CD4-positive, alpha-beta memory T cell (primary cell): ENCODE data around the gene GNG7. TPM values are rescaled to one million over a fixed set of nuclear protein-coding genes. Genes with fewer than 3 reads are reported as not detected.
"Not testable (repeated sequence)": the region's sequence is repeated elsewhere in the genome, so short reads cannot be mapped to it uniquely, and the experiment has no call there.

Source experiments
- CTCF ChIA-PET: fragments of 350-600 bp; sonication (Branson Sonifier 250); formaldehyde crosslinking; loops from one replicate; lab custom pipeline; 2021; ENCODE audit warnings: inconsistent platforms; ENCODE audit not compliant: partially characterized antibody; lab: Charles Lee
- POLR2A ChIA-PET: fragments of 350-600 bp; sonication (Branson Sonifier 250); formaldehyde crosslinking; loops from one replicate; lab custom pipeline; 2021; ENCODE audit not compliant: partially characterized antibody; lab: Charles Lee
- DNase-seq, 5 donors: peaks; one replicate each; pipeline versions ENCODE4 v3.0.0 to v3.0.0-alpha.2; 2020 to 2022; ENCODE audit warnings: mixed read lengths in 1 of 5
- H3K27ac ChIP-seq: one replicate; pipeline ENCODE4 v1.7.0; 2013; ENCODE audit warnings: low read depth, low read length
- H3K27me3 ChIP-seq: 2 replicates; pipeline ENCODE4 v1.7.0; 2013; ENCODE audit warnings: mild to moderate bottlenecking, low read length, moderate library complexity; ENCODE audit not compliant: insufficient read depth
- H3K36me3 ChIP-seq: 2 replicates; pipeline ENCODE4 v1.7.0; 2013; ENCODE audit warnings: mild to moderate bottlenecking, low read length, moderate library complexity; ENCODE audit not compliant: insufficient read depth
- H3K4me1 ChIP-seq: 2 replicates; pipeline ENCODE4 v1.7.0; 2013; ENCODE audit warnings: mild to moderate bottlenecking, low read length, moderate library complexity; ENCODE audit not compliant: insufficient read depth
- H3K4me3 ChIP-seq, 2 donors: one replicate each; pipeline ENCODE4 v1.7.0; 2013; ENCODE audit warnings: low read length in 2 of 2, mild to moderate bottlenecking in 1 of 2
- H3K9me3 ChIP-seq, 2 donors: one replicate each; pipeline ENCODE4 v1.7.0; 2013; ENCODE audit warnings: low read length in 2 of 2, control low read depth in 1 of 2; ENCODE audit not compliant: control insufficient read depth in 1 of 2
- H3K27ac Mint-ChIP-seq, 7 donors: one replicate each; pipeline ENCODE4 v1.8.0; 2020 to 2021; ENCODE audit warnings: mixed read lengths in 7 of 7, mild to moderate bottlenecking in 6 of 7, inconsistent platforms in 3 of 7, moderate library complexity in 3 of 7
- H3K27me3 Mint-ChIP-seq, 2 donors: one replicate each; pipeline ENCODE4 v1.8.0; 2020 to 2021; ENCODE audit warnings: mixed read lengths in 2 of 2
- H3K36me3 Mint-ChIP-seq, 2 donors: one replicate each; pipeline ENCODE4 v1.8.0; 2020 to 2021; ENCODE audit warnings: mixed read lengths in 2 of 2, inconsistent platforms in 1 of 2, mild to moderate bottlenecking in 1 of 2
- H3K4me1 Mint-ChIP-seq, 4 donors: one replicate each; pipeline ENCODE4 v1.8.0; 2020 to 2021; ENCODE audit warnings: mixed read lengths in 4 of 4, mild to moderate bottlenecking in 1 of 4
- H3K4me3 Mint-ChIP-seq, 8 donors: one replicate each; pipeline ENCODE4 v1.8.0; 2020 to 2021; ENCODE audit warnings: mixed read lengths in 8 of 8, mild to moderate bottlenecking in 7 of 8, moderate library complexity in 6 of 8, inconsistent platforms in 3 of 8
- H3K9me3 Mint-ChIP-seq, 8 donors: one replicate each; pipeline ENCODE4 v1.8.0; 2020 to 2021; ENCODE audit warnings: mixed read lengths in 8 of 8, mild to moderate bottlenecking in 5 of 8, inconsistent platforms in 3 of 8, moderate library complexity in 1 of 8
- intact Hi-C: fragments of 100-400 bp; cut with micrococcal nuclease; formaldehyde crosslinking; loops from one replicate; pipeline ENCODE4 v1.15.1; 2023
- polyA plus RNA-seq, 2 donors: library from polyadenylated mRNA; unstranded; fragments of 300-500 nt; fragmentation: Illumina TruSeq; gene quantifications; one replicate each; pipeline ENCODE4 v1.2.3, GENCODE V29; 2021
- total RNA-seq, 2 experiments: library from RNA; stranded (reverse); gene quantifications; one replicate each; pipeline ENCODE4 v1.2.3, GENCODE V29; 2021

The GNG7 gene
- total and polyA plus RNA-seq, 4 experiments from 2014 or later = 1.9 to 4.2 (median 3.2) TPM

GRCh38 chr19:2524840-2525723 lies 177.4 kb downstream of the GNG7 start:
- no peak for DNase-seq
- intact Hi-C loops = no loop called here
- CTCF ChIA-PET = no interaction called here
- H3K27ac Mint-ChIP-seq = no peak overlapping the region
- no peak overlapping the region for H3K4me3 Mint-ChIP-seq
- H3K36me3 Mint-ChIP-seq = no peaks in the 10 kb centered on the region
- no peaks in the 10 kb centered on the region for H3K27me3 Mint-ChIP-seq
- peaks cover 0 to 1% (median 0%) of the 10 kb centered on the region in 8 donors for H3K9me3 Mint-ChIP-seq
- Histone ChIP-seq H3K36me3 (no peaks in the 10 kb centered on the region), H3K27me3 (no peaks in the 10 kb centered on the region), H3K27ac (no peak overlapping the region), H3K4me3 (no peak overlapping the region), H3K9me3 (no peaks in the 10 kb centered on the region), H3K4me1 (no peaks in the 10 kb centered on the region)
- H3K4me1 Mint-ChIP-seq = no peaks in the 10 kb centered on the region
- POLR2A ChIA-PET = no interaction called here

GRCh38 chr19:2524361-2524839 lies 178.1 kb downstream of the GNG7 start:
- Histone ChIP-seq H3K4me3 (no peak overlapping the region), H3K27me3 (no peaks in the 10 kb centered on the region), H3K9me3 (no peaks in the 10 kb centered on the region), H3K36me3 (no peaks in the 10 kb centered on the region), H3K4me1 (no peaks in the 10 kb centered on the region), H3K27ac (no peak overlapping the region)
- CTCF ChIA-PET = no interaction called here
- H3K27me3 Mint-ChIP-seq = no peaks in the 10 kb centered on the region
- intact Hi-C loops = no loop called here
- DNase-seq = no peak
- peak overlapping the region in 1 of 7 donors; percentile 64 for H3K27ac Mint-ChIP-seq
- H3K4me3 Mint-ChIP-seq = no peak overlapping the region
- H3K36me3 Mint-ChIP-seq = no peaks in the 10 kb centered on the region
- H3K9me3 Mint-ChIP-seq = peaks cover 0 to 1% (median 0%) of the 10 kb centered on the region in 8 donors
- no peaks in the 10 kb centered on the region for H3K4me1 Mint-ChIP-seq
- POLR2A ChIA-PET = interaction anchor here (1.7 kb wide), 1 partner anchor 48 kb away, joined by 3 read pairs; the partner anchor contains the start of gene GADD45B

- Mint-ChIP-seq H3K4me1 (no peaks in the 10 kb centered on the region), H3K36me3 (no peaks in the 10 kb centered on the region), H3K27me3 (no peaks in the 10 kb centered on the region), H3K4me3 (no peak overlapping the region), H3K27ac (no peak overlapping the region), H3K9me3 (peaks cover 0 to 1% (median 0%) of the 10 kb centered on the region in 8 donors)
- CTCF ChIA-PET = no interaction called here
- H3K27ac ChIP-seq = no peak overlapping the region
- DNase-seq = no peak
- intact Hi-C loops = no loop called here
- POLR2A ChIA-PET = interaction anchor here (1.7 kb wide), 1 partner anchor 47 kb away, joined by 3 read pairs; the partner anchor contains the start of gene GADD45B
- H3K27me3 ChIP-seq = no peaks in the 10 kb centered on the region
- no peaks in the 10 kb centered on the region for H3K4me1 ChIP-seq
- no peak overlapping the region for H3K4me3 ChIP-seq
- H3K9me3 ChIP-seq = no peaks in the 10 kb centered on the region
- H3K36me3 ChIP-seq = no peaks in the 10 kb centered on the region
Measured at GRCh38 chr19:2523630-2524311, 178.7 kb downstream of the GNG7 start.

- H3K9me3 ChIP-seq = no peaks in the 10 kb centered on the region
- Mint-ChIP-seq H3K36me3 (no peaks in the 10 kb centered on the region), H3K4me3 (no peak overlapping the region), H3K9me3 (no peaks in the 10 kb centered on the region), H3K4me1 (peaks cover 0 to 10% (median 2%) of the 10 kb centered on the region in 4 donors), H3K27ac (no peak overlapping the region), H3K27me3 (no peaks in the 10 kb centered on the region)
- no peaks in the 10 kb centered on the region for H3K36me3 ChIP-seq
- no peak overlapping the region for H3K4me3 ChIP-seq
- intact Hi-C loops = no loop called here
- DNase-seq = no peak
- peaks cover 9% of the 10 kb centered on the region for H3K4me1 ChIP-seq
- H3K27ac ChIP-seq = no peak overlapping the region
- H3K27me3 ChIP-seq = no peaks in the 10 kb centered on the region
- ChIA-PET POLR2A (interaction anchor here (0.9 to 3.4 kb wide), 2 partner anchors 16 to 43 kb away, joined by 3 to 16 read pairs; partner anchors contain the start of gene GADD45B), CTCF (interaction anchor here (0.7 kb wide), 1 partner anchor 42 kb away, joined by 3 read pairs; no protein-coding TSS in a partner anchor)
Measured at GRCh38 chr19:2519482-2519881, 183.0 kb downstream of the GNG7 start.

- H3K36me3 Mint-ChIP-seq, H3K9me3 ChIP-seq, H3K4me3 ChIP-seq, H3K27ac Mint-ChIP-seq, H3K27me3 Mint-ChIP-seq, H3K36me3 ChIP-seq, intact Hi-C loops, H3K27ac ChIP-seq, H3K4me1 ChIP-seq, H3K4me1 Mint-ChIP-seq, H3K27me3 ChIP-seq, H3K4me3 Mint-ChIP-seq, H3K9me3 Mint-ChIP-seq, DNase-seq: not testable (repeated sequence)
- ChIA-PET CTCF (interaction anchor here (0.7 to 0.9 kb wide), 2 partner anchors 43 to 92 kb away, joined by 3 read pairs; no protein-coding TSS in a partner anchor), POLR2A (interaction anchor here (0.9 to 3.4 kb wide), 2 partner anchors 16 to 42 kb away, joined by 3 to 16 read pairs; partner anchors contain the start of gene GADD45B)
Measured at GRCh38 chr19:2518856-2519255, 183.6 kb downstream of the GNG7 start.

- no peak overlapping the region for H3K27ac ChIP-seq
- H3K9me3 ChIP-seq = no peaks in the 10 kb centered on the region
- Mint-ChIP-seq H3K9me3 (no peaks in the 10 kb centered on the region), H3K36me3 (no peaks in the 10 kb centered on the region), H3K27ac (no peak overlapping the region), H3K27me3 (no peaks in the 10 kb centered on the region), H3K4me3 (no peak overlapping the region), H3K4me1 (peaks cover 0 to 10% (median 2%) of the 10 kb centered on the region in 4 donors)
- intact Hi-C loops = no loop called here
- CTCF ChIA-PET = interaction anchor here (0.9 kb wide), 1 partner anchor 93 kb away, joined by 3 read pairs; no protein-coding TSS in a partner anchor
- H3K4me1 ChIP-seq = peaks cover 9% of the 10 kb centered on the region
- H3K36me3 ChIP-seq = no peaks in the 10 kb centered on the region
- no peak overlapping the region for H3K4me3 ChIP-seq
- POLR2A ChIA-PET = interaction anchor here (2.4 to 3.4 kb wide), 2 partner anchors 42 kb away, joined by 9 to 16 read pairs; partner anchors contain the start of gene GADD45B
- no peaks in the 10 kb centered on the region for H3K27me3 ChIP-seq
- DNase-seq = no peak
Measured at GRCh38 chr19:2517881-2518601, 184.5 kb downstream of the GNG7 start.
